ENCODE data around the gene NPAS3. TPM values are rescaled to one million over a fixed set of nuclear protein-coding genes. Genes with fewer than 3 reads are reported as not detected.
A peak's percentile ranks its signal among the peaks of the same experiment; 100 is the strongest.

NPAS3 gene
- total RNA-seq, 1 donor from 2014 or later: 1.6 TPM

GRCh38 chr14:32920696-32921276 is 17.9 kb upstream of the NPAS3 start:
- Mint-ChIP-seq H3K9me3 (ENCODE audit: unreplicated experiment) (no peaks in the 10 kb centered on the region), H3K4me1 (ENCODE audit: unreplicated experiment) (no peaks in the 10 kb centered on the region), H3K36me3 (ENCODE audit: low read depth, unreplicated experiment) (no peaks in the 10 kb centered on the region), H3K27ac (ENCODE audit: unreplicated experiment) (no peak overlapping the region), H3K27me3 (ENCODE audit: unreplicated experiment) (no peaks in the 10 kb centered on the region), H3K4me3 (ENCODE audit: unreplicated experiment) (no peak overlapping the region)
- no peak for DNase-seq (ENCODE audit: low spot score)
- TF ChIP-seq, protein P1, sequence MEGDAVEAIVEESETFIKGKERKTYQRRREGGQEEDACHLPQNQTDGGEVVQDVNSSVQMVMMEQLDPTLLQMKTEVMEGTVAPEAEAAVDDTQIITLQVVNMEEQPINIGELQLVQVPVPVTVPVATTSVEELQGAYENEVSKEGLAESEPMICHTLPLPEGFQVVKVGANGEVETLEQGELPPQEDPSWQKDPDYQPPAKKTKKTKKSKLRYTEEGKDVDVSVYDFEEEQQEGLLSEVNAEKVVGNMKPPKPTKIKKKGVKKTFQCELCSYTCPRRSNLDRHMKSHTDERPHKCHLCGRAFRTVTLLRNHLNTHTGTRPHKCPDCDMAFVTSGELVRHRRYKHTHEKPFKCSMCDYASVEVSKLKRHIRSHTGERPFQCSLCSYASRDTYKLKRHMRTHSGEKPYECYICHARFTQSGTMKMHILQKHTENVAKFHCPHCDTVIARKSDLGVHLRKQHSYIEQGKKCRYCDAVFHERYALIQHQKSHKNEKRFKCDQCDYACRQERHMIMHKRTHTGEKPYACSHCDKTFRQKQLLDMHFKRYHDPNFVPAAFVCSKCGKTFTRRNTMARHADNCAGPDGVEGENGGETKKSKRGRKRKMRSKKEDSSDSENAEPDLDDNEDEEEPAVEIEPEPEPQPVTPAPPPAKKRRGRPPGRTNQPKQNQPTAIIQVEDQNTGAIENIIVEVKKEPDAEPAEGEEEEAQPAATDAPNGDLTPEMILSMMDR (IDR thresholded peaks at IDR 0.05; ENCODE audit: unreplicated experiment): no peak

GRCh38 chr14:32925439-32925838 is 13.2 kb upstream of the NPAS3 start:
- no peaks in the 10 kb centered on the region for H3K4me1 Mint-ChIP-seq (ENCODE audit: unreplicated experiment)
- TF ChIP-seq, protein P1 (IDR thresholded peaks at IDR 0.05; ENCODE audit: unreplicated experiment): no peak
- H3K27me3 Mint-ChIP-seq (ENCODE audit: unreplicated experiment): no peaks in the 10 kb centered on the region
- H3K27ac Mint-ChIP-seq (ENCODE audit: unreplicated experiment): no peak overlapping the region
- H3K9me3 Mint-ChIP-seq (ENCODE audit: unreplicated experiment): no peaks in the 10 kb centered on the region
- no peaks in the 10 kb centered on the region for H3K36me3 Mint-ChIP-seq (ENCODE audit: low read depth, unreplicated experiment)
- no peak for DNase-seq (ENCODE audit: low spot score)
- no peak overlapping the region for H3K4me3 Mint-ChIP-seq (ENCODE audit: unreplicated experiment)

DNA sequence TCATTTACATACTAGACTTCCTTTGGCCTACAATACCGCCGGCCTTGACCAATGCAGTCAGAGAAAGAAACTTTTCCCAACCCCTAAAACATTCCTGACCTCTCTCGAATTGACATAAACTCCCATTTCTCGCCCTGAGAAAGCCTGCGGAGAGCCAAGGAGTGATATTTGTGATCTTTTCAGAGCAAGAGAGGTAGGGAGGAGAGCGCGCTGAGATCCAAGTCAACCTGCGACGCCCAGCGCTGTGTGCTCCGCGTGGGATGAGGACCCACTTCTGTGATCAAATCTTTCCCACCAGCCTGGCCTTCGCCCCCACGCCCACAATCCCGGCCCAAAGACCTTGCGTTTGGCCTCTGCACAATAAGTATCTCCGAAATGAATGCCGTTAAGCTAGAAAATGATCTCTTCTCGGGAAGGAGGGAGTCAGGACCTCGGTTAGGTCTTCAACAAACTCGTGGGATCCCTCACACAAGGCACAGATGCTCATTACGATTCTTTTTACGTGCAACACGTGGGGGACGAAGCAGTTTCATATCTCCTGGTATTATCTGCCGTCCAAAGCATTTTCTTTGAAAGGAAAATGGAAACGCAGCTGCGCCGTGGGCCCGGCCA is 6.3 kb upstream of the NPAS3 start:
- Mint-ChIP-seq H3K27ac (ENCODE audit: unreplicated experiment) (no peak overlapping the region), H3K4me3 (ENCODE audit: unreplicated experiment) (peak overlapping the region; percentile 84), H3K4me1 (ENCODE audit: unreplicated experiment) (peaks cover 19% of the 10 kb centered on the region), H3K36me3 (ENCODE audit: low read depth, unreplicated experiment) (no peaks in the 10 kb centered on the region), H3K27me3 (ENCODE audit: unreplicated experiment) (peaks cover 11% of the 10 kb centered on the region), H3K9me3 (ENCODE audit: unreplicated experiment) (no peaks in the 10 kb centered on the region)
- no peak for DNase-seq (ENCODE audit: low spot score)
- TF ChIP-seq, protein P1 (IDR thresholded peaks at IDR 0.05; ENCODE audit: unreplicated experiment): no peak

GRCh38 chr14:32932914-32933628 is 5.6 kb upstream of the NPAS3 start:
- H3K27me3 Mint-ChIP-seq (ENCODE audit: unreplicated experiment): peaks cover 11% of the 10 kb centered on the region
- no peak overlapping the region for H3K27ac Mint-ChIP-seq (ENCODE audit: unreplicated experiment)
- peaks cover 19% of the 10 kb centered on the region for H3K4me1 Mint-ChIP-seq (ENCODE audit: unreplicated experiment)
- peak; percentile 45 for DNase-seq (ENCODE audit: low spot score)
- no peaks in the 10 kb centered on the region for H3K9me3 Mint-ChIP-seq (ENCODE audit: unreplicated experiment)
- TF ChIP-seq, protein P1 (IDR thresholded peaks at IDR 0.05; ENCODE audit: unreplicated experiment): no peak
- no peaks in the 10 kb centered on the region for H3K36me3 Mint-ChIP-seq (ENCODE audit: low read depth, unreplicated experiment)
- peak overlapping the region; percentile 86 for H3K4me3 Mint-ChIP-seq (ENCODE audit: unreplicated experiment)

- Mint-ChIP-seq H3K27me3 (ENCODE audit: unreplicated experiment) (peaks cover 13% of the 10 kb centered on the region), H3K9me3 (ENCODE audit: unreplicated experiment) (no peaks in the 10 kb centered on the region), H3K36me3 (ENCODE audit: low read depth, unreplicated experiment) (no peaks in the 10 kb centered on the region), H3K4me3 (ENCODE audit: unreplicated experiment) (peak overlapping the region; percentile 86), H3K4me1 (ENCODE audit: unreplicated experiment) (peaks cover 19% of the 10 kb centered on the region), H3K27ac (ENCODE audit: unreplicated experiment) (no peak overlapping the region)
- DNase-seq (ENCODE audit: low spot score): no peak
- TF ChIP-seq, protein P1 (IDR thresholded peaks at IDR 0.05; ENCODE audit: unreplicated experiment): no peak
Observed at GRCh38 chr14:32933629-32934072, 5.0 kb upstream of the NPAS3 start.
